ENCODE data around the gene CCDC81.

Gene CCDC81

GRCh38 chr11:86468169-86468568, 93.5 kb downstream of the CCDC81 start:
- DNase-seq (ENCODE audit: low read depth) = no peak

DNA sequence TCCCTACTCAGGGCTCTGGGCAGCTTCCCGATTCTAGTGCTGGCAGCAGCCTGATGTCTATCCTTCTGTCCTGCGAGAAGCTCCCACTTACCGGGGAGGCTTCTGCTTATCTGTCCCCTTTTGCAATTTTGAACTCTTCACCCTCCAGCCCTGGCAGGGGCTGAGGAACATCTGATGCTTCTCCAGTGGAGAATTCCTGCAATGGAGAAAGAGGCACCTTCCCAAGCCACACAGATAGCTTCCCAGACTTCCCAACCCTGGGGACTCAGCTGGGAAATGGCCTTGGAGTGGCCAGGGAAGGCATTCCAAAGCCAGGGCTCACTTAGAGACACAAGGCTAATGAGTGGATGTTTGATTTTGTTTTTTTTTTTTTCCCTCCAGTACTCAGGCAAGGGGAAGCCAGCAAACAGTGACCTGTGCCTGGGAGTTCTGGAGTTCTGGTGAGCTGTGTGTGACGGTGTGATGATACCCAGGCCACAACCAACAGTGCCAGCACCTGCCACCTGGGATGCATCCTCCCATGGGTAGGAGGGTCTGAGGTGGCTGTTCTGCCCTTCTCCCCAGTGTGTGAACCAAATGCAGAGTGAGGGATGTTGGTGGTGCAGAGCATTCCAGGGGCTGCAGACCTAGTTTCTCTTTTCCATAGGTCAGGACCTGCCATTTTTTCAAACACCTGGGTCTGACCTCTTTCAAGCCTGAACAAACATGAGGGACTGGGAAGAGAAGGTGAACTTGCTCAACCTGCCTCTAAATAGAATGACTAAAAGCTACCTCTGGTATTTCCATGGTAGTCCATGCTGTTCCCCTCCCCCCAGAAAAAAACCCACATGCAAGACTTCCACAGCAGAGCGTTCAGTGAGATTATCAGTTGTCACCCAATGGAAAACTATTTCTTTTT, 95.1 kb downstream of the CCDC81 start:
- DNase-seq (ENCODE audit: low read depth) = no peak

Data from stimulated activated CD4-positive, alpha-beta T cell treated with anti-CD3 and anti-CD28 coated beads, Interleukin-2, amount 100 ng/mL, for 4 hours (primary cell).